Parathyroid adenoma (tissue), 2 donors: ENCODE results near the gene C1GALT1.

Experiments used
- H2AFZ ChIP-seq: fragments of 300-600 bp; sonication (generic); one replicate; pipeline ENCODE4 v1.7.0; 2017; ENCODE audit warnings: antibody characterized with exemption, mild to moderate bottlenecking
- H3K27ac ChIP-seq: fragments of 300-600 bp; sonication (generic); one replicate; pipeline ENCODE4 v1.7.0; 2017
- H3K27me3 ChIP-seq: fragments of 300-600 bp; sonication (generic); one replicate; pipeline ENCODE4 v1.7.0; 2017; ENCODE audit warnings: low read length; ENCODE audit not compliant: control insufficient read depth, insufficient read depth
- H3K36me3 ChIP-seq: fragments of 300-600 bp; sonication (generic); one replicate; pipeline ENCODE4 v1.7.0; 2017; ENCODE audit warnings: low read length; ENCODE audit not compliant: control insufficient read depth, insufficient read depth
- H3K4me1 ChIP-seq: fragments of 300-600 bp; sonication (generic); one replicate; pipeline ENCODE4 v1.7.0; 2017; ENCODE audit warnings: control low read depth
- H3K4me2 ChIP-seq: fragments of 300-600 bp; sonication (generic); one replicate; pipeline ENCODE4 v1.7.0; 2017; ENCODE audit warnings: low read length
- H3K4me3 ChIP-seq: fragments of 300-600 bp; sonication (generic); one replicate; pipeline ENCODE4 v1.7.0; 2017; ENCODE audit warnings: low read depth, low read length
- H3K79me2 ChIP-seq: fragments of 300-600 bp; sonication (generic); one replicate; pipeline ENCODE4 v1.7.0; 2017; ENCODE audit warnings: control low read depth
- H3K9ac ChIP-seq: fragments of 300-600 bp; sonication (generic); one replicate; pipeline ENCODE4 v1.7.0; 2017; ENCODE audit warnings: mild to moderate bottlenecking
- H3K9me3 ChIP-seq: fragments of 300-600 bp; sonication (generic); one replicate; pipeline ENCODE4 v1.7.0; 2017; ENCODE audit warnings: low read length; ENCODE audit not compliant: control insufficient read depth
- TF ChIP-seq, protein P1 (sequence below): fragments of 300-600 bp; sonication (generic); IDR thresholded peaks from one replicate; pipeline ENCODE4 v1.7.0; 2017; ENCODE audit warnings: antibody characterized with exemption, mild to moderate bottlenecking
- donor health status: primary hyperparathyroidism.

C1GALT1 gene

DNA sequence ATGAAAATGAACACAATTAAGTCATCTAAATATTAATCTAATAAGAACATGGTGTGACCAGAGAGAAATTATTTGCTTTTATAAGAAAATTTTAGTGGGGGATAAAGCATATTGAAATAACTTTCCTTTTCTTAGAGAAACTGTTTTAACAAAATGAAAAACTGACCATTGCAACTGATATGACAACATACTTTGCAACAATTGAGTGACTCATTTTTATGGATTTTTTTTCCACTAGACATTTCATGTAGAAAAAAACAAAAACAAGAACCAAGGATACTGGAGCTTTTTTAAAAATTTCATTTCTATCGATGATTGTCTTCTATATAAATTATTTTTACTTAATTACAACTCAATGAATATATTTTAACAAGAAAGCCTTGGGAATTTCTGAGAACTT is 90.0 kb downstream of the C1GALT1 start:
- Histone ChIP-seq H2AFZ (no peak overlapping the region), H3K79me2 (no peaks in the 10 kb centered on the region)
- TF ChIP-seq, protein P1, sequence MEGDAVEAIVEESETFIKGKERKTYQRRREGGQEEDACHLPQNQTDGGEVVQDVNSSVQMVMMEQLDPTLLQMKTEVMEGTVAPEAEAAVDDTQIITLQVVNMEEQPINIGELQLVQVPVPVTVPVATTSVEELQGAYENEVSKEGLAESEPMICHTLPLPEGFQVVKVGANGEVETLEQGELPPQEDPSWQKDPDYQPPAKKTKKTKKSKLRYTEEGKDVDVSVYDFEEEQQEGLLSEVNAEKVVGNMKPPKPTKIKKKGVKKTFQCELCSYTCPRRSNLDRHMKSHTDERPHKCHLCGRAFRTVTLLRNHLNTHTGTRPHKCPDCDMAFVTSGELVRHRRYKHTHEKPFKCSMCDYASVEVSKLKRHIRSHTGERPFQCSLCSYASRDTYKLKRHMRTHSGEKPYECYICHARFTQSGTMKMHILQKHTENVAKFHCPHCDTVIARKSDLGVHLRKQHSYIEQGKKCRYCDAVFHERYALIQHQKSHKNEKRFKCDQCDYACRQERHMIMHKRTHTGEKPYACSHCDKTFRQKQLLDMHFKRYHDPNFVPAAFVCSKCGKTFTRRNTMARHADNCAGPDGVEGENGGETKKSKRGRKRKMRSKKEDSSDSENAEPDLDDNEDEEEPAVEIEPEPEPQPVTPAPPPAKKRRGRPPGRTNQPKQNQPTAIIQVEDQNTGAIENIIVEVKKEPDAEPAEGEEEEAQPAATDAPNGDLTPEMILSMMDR, result no peak

DNA sequence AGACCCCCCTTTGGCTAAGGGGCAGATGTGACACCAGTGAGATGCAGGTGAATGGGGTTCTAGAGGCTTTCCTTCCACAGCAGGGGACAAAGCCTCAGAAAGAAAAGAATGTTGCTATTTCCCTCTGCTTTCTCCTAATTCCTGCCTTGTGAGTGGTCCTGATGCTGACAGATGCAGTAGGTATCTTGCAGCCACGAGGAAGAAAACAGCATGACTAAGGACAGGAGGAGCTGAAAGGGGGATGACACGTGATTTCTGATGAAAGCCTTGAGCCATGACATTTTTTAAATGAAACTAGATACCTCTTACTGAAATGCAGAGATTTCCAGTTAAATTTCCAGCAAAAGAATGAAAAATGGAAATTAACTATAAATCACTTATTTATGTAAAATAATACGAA is 92.4 kb downstream of the C1GALT1 start:
- Histone ChIP-seq H3K4me3 (no peak overlapping the region), H3K4me2 (no peak overlapping the region), H3K27me3 (no peaks in the 10 kb centered on the region), H3K4me1 (peaks cover 28% of the 10 kb centered on the region), H3K79me2 (no peaks in the 10 kb centered on the region), H3K36me3 (no peaks in the 10 kb centered on the region), H3K27ac (no peak overlapping the region), H3K9ac (no peak overlapping the region), H3K9me3 (no peaks in the 10 kb centered on the region), H2AFZ (peak overlapping the region; percentile 28)
- TF ChIP-seq, protein P1, result no peak

More for the DNA sequence above, 90.0 kb downstream of the C1GALT1 start:
- Histone ChIP-seq H3K27me3 (no peaks in the 10 kb centered on the region), H3K27ac (no peak overlapping the region), H3K9ac (no peak overlapping the region), H3K4me3 (no peak overlapping the region), H3K36me3 (no peaks in the 10 kb centered on the region), H3K4me1 (peaks cover 30% of the 10 kb centered on the region), H3K4me2 (no peak overlapping the region), H3K9me3 (no peaks in the 10 kb centered on the region)

DNA sequence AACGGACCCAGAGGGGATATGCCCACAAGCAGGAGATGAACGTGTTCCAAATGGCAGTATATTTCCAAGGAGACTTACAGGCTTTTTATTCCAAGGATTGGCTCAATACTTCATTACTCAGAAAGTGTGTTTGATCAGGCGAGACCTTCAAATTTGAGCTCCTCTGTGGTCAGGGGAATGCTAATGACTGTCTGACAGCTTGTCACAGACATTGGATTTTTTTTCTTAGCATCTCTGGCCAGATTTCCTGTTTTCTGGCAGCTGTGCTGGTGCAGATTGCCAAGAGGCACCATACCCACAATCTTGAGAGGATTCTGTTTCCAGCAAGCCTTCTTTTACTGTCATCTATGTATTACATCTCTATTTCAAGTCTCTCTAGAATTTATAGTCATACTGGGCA is 93.8 kb downstream of the C1GALT1 start:
- Histone ChIP-seq H3K4me2 (no peak overlapping the region), H3K4me3 (no peak overlapping the region), H2AFZ (peak overlapping the region; percentile 63), H3K79me2 (no peaks in the 10 kb centered on the region), H3K36me3 (no peaks in the 10 kb centered on the region), H3K27me3 (no peaks in the 10 kb centered on the region), H3K4me1 (peaks cover 22% of the 10 kb centered on the region), H3K9me3 (no peaks in the 10 kb centered on the region), H3K27ac (peak overlapping the region; percentile 37), H3K9ac (no peak overlapping the region)
- TF ChIP-seq, protein P1, result no peak

DNA sequence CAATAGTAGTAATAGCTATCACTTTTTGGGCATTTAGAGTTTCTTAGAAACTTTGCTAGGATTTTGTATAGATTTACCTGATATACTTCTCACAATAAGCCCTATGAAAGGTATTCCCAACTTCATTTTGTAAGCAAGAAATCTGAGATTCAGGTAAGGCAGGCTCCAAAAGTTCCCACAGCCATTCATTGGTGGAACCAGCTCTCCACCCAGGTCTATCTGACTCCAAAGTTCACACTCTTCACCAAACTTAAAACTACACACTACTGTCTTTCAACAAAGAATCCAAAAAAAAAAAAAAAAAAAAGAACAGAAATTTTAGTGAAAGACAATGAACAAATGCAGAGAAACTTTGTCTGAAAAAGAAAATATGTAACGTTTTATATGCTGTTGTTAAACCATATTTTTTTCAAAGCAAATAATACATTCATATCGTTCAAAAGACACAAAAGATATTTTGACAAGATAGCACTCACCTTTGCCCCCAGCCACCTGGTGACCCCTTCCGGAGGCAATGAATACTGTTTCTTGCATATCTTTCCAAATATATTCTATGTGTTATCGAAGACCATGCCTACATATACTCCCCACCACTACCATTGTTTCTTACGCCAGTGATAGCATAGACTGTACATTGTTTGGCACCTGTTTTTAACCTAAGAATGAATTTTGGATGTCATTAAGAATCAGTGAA is 108.2 kb downstream of the C1GALT1 start:
- Histone ChIP-seq H3K9ac (no peak overlapping the region), H2AFZ (no peak overlapping the region), H3K9me3 (no peaks in the 10 kb centered on the region), H3K4me3 (no peak overlapping the region), H3K4me1 (peaks cover 16% of the 10 kb centered on the region), H3K36me3 (no peaks in the 10 kb centered on the region), H3K27ac (no peak overlapping the region), H3K79me2 (no peaks in the 10 kb centered on the region), H3K4me2 (no peak overlapping the region), H3K27me3 (no peaks in the 10 kb centered on the region)
- TF ChIP-seq, protein P1, result no peak

DNA sequence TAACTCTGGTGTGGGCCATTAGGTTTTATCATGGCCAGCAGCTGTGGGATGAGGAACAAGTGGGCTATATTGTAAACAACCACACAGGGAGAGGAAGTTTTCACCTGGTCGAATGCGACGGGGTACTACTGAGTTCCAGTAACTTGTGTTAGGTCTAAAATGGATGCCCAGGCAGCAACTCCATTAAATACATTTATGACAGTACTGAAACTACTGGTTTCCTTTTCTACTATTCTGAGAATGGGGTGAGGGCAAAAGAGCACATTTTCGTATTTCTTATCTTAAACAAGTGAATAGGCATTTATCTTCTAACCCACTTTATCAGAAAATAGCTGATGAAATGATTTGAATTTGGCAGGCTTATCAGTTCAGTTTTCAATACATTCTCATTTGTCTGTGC is 109.7 kb downstream of the C1GALT1 start:
- Histone ChIP-seq H3K4me3 (no peak overlapping the region), H3K27me3 (no peaks in the 10 kb centered on the region), H3K9me3 (no peaks in the 10 kb centered on the region), H3K4me1 (peaks cover 16% of the 10 kb centered on the region), H3K27ac (no peak overlapping the region), H3K36me3 (no peaks in the 10 kb centered on the region), H3K9ac (no peak overlapping the region), H3K79me2 (no peaks in the 10 kb centered on the region), H3K4me2 (no peak overlapping the region), H2AFZ (peak overlapping the region; percentile 82)
- TF ChIP-seq, protein P1, result no peak
